ENCODE data around the gene B4GALT3. TPM values are rescaled to one million over a fixed set of nuclear protein-coding genes. Genes with fewer than 3 reads are reported as not detected.

B4GALT3 gene
- polyA plus RNA-seq, 1 donor from 2014 or later: 43.7 TPM

- Histone ChIP-seq H4K20me1 (ENCODE audit: insufficient read depth) (no peaks in the 10 kb centered on the region), H2AFZ (ENCODE audit: low read depth, low read length) (no peak overlapping the region), H3K4me2 (ENCODE audit: low read length) (no peak overlapping the region), H3K9me2 (ENCODE audit: insufficient read depth, low read length) (no peaks in the 10 kb centered on the region), H3K4me3 (ENCODE audit: low read length) (no peak overlapping the region), H3K27ac (ENCODE audit: low read length) (no peak overlapping the region), H3K27me3 (ENCODE audit: insufficient read depth, low read depth, low read length) (no peaks in the 10 kb centered on the region), H3K9me3 (ENCODE audit: low read length) (no peaks in the 10 kb centered on the region), H3F3A (ENCODE audit: insufficient read depth, low read length, poor library complexity, severe bottlenecking) (no peaks in the 10 kb centered on the region), H3K9ac (ENCODE audit: low read length) (no peak overlapping the region), H3K36me3 (ENCODE audit: insufficient read depth, low read length) (no peaks in the 10 kb centered on the region), H3K79me2 (replicated peaks; ENCODE audit: insufficient read depth, low read length) (peaks cover 6% of the 10 kb centered on the region)
- TF ChIP-seq EP300 (conservative IDR thresholded peaks at IDR 0.05; ENCODE audit: poor library complexity, severe bottlenecking) (no peak), EZH2 (IDR thresholded peaks at IDR 0.05; ENCODE audit: borderline replicate concordance, insufficient read depth, low read length, poor library complexity, severe bottlenecking) (no peak), TAF1 (IDR thresholded peaks at IDR 0.05; ENCODE audit: low read depth) (no peak), RAD21 (conservative IDR thresholded peaks at IDR 0.05) (no peak), CTCF (IDR thresholded peaks at IDR 0.05; ENCODE audit: poor library complexity, severe bottlenecking) (no peak), POLR2AphosphoS5 (IDR thresholded peaks at IDR 0.05) (no peak), MXI1 (conservative IDR thresholded peaks at IDR 0.05; ENCODE audit: poor library complexity, severe bottlenecking) (no peak), REST (IDR thresholded peaks at IDR 0.05; ENCODE audit: borderline replicate concordance) (no peak), SMC3 (conservative IDR thresholded peaks at IDR 0.05; ENCODE audit: poor library complexity) (no peak)
Measured at GRCh38 chr1:161172349-161172748, 5.0 kb downstream of the B4GALT3 start.

GRCh38 chr1:161171696-161172095, 5.6 kb downstream of the B4GALT3 start:
- no peak overlapping the region for H3K4me3 ChIP-seq (ENCODE audit: low read length)
- no peak overlapping the region for H3K9ac ChIP-seq (ENCODE audit: low read length)
- H3F3A ChIP-seq (ENCODE audit: insufficient read depth, low read length, poor library complexity, severe bottlenecking): no peaks in the 10 kb centered on the region
- H3K27me3 ChIP-seq (ENCODE audit: insufficient read depth, low read depth, low read length): no peaks in the 10 kb centered on the region
- H3K9me3 ChIP-seq (ENCODE audit: low read length): no peaks in the 10 kb centered on the region
- H3K79me2 ChIP-seq (replicated peaks; ENCODE audit: insufficient read depth, low read length): peaks cover 6% of the 10 kb centered on the region
- H3K27ac ChIP-seq (ENCODE audit: low read length): no peak overlapping the region
- H4K20me1 ChIP-seq (ENCODE audit: insufficient read depth): no peaks in the 10 kb centered on the region
- H3K36me3 ChIP-seq (ENCODE audit: insufficient read depth, low read length): no peaks in the 10 kb centered on the region
- no peak overlapping the region for H2AFZ ChIP-seq (ENCODE audit: low read depth, low read length)
- no peak overlapping the region for H3K4me2 ChIP-seq (ENCODE audit: low read length)
- H3K9me2 ChIP-seq (ENCODE audit: insufficient read depth, low read length): no peaks in the 10 kb centered on the region
- TF ChIP-seq EP300 (conservative IDR thresholded peaks at IDR 0.05; ENCODE audit: poor library complexity, severe bottlenecking) (no peak), SMC3 (conservative IDR thresholded peaks at IDR 0.05; ENCODE audit: poor library complexity) (no peak), EZH2 (IDR thresholded peaks at IDR 0.05; ENCODE audit: borderline replicate concordance, insufficient read depth, low read length, poor library complexity, severe bottlenecking) (no peak), POLR2AphosphoS5 (IDR thresholded peaks at IDR 0.05) (no peak), CTCF (IDR thresholded peaks at IDR 0.05; ENCODE audit: poor library complexity, severe bottlenecking) (no peak), TAF1 (IDR thresholded peaks at IDR 0.05; ENCODE audit: low read depth) (no peak), RAD21 (conservative IDR thresholded peaks at IDR 0.05) (no peak), MXI1 (conservative IDR thresholded peaks at IDR 0.05; ENCODE audit: poor library complexity, severe bottlenecking) (no peak), REST (IDR thresholded peaks at IDR 0.05; ENCODE audit: borderline replicate concordance) (no peak)
